IMR-90 (cell line): ENCODE measurements around the gene ARHGEF4.

Source experiments
- CEBPB ChIP-seq: IDR thresholded peaks from 2 replicates; pipeline ENCODE4 v1.6.1; 2012; ENCODE audit warnings: low read depth, low read length, improper control_type of control experiment
- CHD1 ChIP-seq: IDR thresholded peaks from 2 replicates; pipeline ENCODE4 v1.6.1; 2012; ENCODE audit warnings: low read depth, low read length, improper control_type of control experiment
- CTCF ChIP-seq: conservative IDR thresholded peaks from 2 replicates; pipeline ENCODE4 v1.5.1; 2012; ENCODE audit warnings: mild to moderate bottlenecking, low read depth, low read length, improper control_type of control experiment
- ELK1 ChIP-seq: fragments of 150-350 bp; IDR thresholded peaks from 2 replicates; pipeline ENCODE4 v1.6.1; 2016; ENCODE audit warnings: low read depth, mild to moderate bottlenecking, low read length, moderate library complexity, borderline replicate concordance
- MAZ ChIP-seq: IDR thresholded peaks from 2 replicates; pipeline ENCODE4 v1.6.1; 2012; ENCODE audit warnings: low read depth, mild to moderate bottlenecking, low read length, improper control_type of control experiment, moderate library complexity, borderline replicate concordance
- NFE2L2 ChIP-seq: fragments of 150-350 bp; IDR thresholded peaks from 2 replicates; pipeline ENCODE4 v1.6.1; 2016; ENCODE audit warnings: low read depth, mild to moderate bottlenecking, low read length
- RFX5 ChIP-seq: IDR thresholded peaks from 2 replicates; pipeline ENCODE4 v1.8.0; 2012; ENCODE audit warnings: low read depth, mild to moderate bottlenecking, low read length, moderate library complexity
- USF2 ChIP-seq: fragments of 150-350 bp; IDR thresholded peaks from 2 replicates; pipeline ENCODE4 v1.6.1; 2017; ENCODE audit warnings: mild to moderate bottlenecking, antibody characterized with exemption, low read length, low read depth

GRCh38 chr2:131044757-131045150, 208.0 kb downstream of the ARHGEF4 start:
- TF ChIP-seq CHD1 = no peak
- TF ChIP-seq CTCF = no peak
- TF ChIP-seq CEBPB = no peak
- TF ChIP-seq USF2 = no peak
- no peak for TF ChIP-seq RFX5
- TF ChIP-seq NFE2L2 = no peak
- no peak for TF ChIP-seq MAZ
- no peak for TF ChIP-seq ELK1
